Measurements from ENCODE around the gene ABCC4.
"Not testable (repeated sequence)": the region's sequence is repeated elsewhere in the genome, so short reads cannot be mapped to it uniquely, and the experiment has no call there.

ABCC4 gene

GRCh38 chr13:95226050-95226449 is 75.2 kb downstream of the ABCC4 start:
- no peak for DNase-seq

DNA sequence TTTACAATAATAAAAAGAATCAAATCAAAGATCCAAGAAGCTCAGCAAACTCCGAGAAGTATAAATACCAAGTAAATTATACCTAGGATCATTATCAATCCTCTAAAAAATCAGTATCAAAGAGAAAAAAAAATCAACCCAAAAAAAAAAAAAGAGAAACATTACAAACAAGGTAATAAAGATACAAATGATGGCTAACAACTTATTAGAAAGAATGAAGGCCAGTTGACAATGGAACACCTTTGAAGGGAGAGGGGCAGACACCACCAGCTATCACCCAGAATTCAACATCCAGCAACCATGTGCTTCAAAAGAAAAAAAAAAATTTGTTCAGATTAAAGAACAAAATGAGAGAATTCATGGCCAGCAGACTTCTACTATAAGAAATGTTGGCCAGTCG is 77.2 kb downstream of the ABCC4 start:
- no peak for DNase-seq

DNA sequence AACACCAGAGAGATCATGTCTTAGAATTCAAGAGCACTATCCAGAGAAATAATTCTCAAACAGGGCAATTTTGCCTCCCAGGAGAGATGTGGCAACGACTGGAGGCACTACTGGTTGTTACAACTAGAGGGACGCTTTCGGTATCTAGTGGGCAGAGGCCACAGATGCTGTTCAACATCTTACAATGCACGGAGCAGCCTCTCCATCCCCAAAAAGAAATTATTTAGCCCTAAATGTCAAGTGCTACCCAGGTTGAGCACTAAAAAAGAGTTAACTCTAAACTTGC is 78.6 kb downstream of the ABCC4 start:
- DNase-seq: no peak

DNA sequence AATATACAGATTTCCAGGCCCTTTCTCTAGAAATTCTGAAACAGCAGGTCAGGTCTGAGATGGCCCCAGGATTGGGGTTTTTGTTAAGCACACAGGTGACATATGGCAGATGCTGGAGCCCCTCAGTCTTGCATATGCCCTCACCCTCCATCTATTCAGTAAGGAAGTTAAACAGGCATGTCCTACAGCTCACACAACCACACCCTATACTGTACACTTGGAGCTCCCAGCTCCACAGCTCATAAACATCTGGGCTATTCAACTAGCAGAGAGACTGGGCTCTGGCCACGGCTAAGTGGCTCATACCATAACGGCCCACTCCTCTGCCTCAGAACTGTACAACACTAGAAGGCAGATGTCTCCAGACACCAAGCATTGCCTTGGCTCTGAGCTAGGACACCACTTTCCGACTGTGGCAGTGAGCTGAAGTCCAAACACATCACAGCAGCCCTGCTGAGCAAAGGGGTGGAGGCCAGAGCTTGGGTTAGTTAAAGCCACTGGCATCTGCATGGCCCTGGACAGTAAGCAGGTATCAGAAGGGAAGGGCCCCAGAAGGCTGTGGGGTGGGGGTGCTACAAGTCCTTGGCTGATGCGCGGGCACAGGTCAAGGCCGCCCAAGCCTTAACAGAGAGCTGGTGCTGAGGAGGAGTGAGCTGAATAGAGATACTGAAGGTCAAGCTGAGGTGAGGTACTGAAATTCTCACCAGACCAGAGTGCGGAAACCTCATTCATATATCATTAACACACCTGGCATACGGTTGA is 79.1 kb downstream of the ABCC4 start:
- no peak for DNase-seq

GRCh38 chr13:95220611-95221010 is 80.6 kb downstream of the ABCC4 start:
- DNase-seq: no peak

DNA sequence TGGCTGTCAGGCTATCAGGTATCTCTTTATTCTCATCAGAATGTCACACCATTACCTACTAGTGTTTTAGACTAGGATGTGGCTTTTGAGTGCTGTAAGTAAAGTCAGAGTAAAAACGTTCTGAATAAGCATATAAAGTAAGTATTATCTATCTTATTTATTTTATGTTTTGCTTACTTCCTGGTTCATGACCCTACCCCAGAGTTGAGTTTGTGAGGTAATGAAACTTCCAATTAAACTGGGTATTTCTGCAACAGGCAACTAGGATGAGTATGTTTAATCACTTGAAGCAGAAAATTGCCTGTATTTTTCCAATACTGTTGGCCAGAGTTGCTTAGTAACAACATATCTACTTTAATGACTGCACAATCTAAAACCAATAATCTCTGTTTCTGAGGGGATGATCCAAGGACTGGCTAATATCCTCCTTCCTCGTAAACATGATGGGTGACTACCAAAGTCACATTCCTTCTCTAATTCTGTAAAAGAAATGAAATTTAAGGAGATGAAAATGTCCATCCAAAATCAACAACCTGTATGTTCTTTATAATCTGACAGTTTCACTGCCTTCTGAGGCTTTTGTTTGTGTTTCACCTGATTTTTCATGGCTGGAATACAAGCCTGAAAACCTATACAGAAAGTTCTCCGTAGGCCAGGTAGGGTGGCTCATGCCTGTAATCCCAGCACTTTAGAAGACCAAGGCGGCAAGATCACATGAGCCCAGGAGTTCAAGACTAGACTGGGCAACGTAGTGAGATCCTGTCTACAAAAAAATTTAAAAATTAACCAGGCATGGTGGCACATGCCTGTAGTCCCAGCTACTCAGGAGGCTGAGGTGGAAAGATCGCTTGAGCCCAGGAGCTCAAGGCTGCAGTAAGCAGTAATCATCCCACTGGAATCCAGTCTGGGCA is 83.1 kb downstream of the ABCC4 start:
- no peak for DNase-seq

DNA sequence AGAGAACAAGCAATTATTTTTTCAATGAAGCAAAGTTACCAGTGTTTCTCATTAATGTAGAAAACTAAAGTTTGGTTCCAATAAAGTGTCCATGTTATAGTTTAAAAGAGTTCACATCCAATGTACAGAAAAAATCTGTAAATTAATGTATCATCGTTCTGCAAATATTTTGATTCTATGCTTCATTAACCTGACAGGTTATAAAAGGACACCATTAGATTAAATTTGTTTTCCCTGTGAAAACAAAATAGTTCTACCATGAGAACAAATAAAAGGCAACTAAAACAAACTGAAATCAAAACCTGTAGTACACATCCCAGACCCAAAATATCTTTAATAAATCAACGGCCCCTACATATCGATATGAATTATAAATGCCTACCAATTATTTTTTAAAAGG is 85.1 kb downstream of the ABCC4 start:
- DNase-seq: no peak

DNA sequence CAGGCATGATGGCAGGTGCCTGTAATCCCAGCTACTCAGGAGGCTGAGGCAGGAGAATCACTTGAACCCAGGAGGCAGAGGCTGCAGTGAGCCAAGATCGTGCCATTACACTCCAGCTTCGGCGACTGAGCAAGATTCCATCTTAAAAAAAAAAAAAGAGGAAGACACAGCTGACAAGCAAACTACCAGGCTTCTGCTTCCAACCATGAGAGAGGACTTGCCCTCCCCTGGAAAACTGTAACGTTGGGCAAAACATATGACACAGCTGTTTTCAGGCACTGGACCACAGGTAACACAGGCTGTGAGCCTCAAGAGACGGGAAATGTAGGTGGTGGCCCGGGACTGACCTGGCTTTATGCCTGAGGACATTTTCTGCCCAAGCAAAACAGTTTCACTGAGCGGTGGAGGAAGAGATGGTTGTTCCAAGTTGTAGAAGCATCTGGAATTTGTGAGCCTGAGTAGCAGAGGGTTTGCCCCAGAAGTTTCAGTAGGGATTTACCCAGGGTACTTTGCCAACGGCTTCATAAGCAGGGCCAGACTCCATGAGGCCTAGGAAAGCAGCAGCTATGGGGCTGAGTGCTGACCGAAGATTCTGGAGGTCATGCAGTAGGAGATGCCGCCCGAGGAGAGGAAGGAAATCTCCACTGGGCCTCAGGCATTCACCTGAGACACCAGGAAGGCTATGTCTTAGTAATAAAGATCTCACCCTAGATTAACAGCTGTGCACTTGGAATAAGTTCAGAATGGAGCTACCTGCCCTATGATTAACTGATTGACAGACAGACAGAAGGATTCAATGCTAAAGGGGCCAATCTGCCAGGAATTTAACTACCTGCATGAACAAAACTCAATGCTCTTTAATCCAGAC is 88.0 kb downstream of the ABCC4 start:
- DNase-seq: no peak

DNA sequence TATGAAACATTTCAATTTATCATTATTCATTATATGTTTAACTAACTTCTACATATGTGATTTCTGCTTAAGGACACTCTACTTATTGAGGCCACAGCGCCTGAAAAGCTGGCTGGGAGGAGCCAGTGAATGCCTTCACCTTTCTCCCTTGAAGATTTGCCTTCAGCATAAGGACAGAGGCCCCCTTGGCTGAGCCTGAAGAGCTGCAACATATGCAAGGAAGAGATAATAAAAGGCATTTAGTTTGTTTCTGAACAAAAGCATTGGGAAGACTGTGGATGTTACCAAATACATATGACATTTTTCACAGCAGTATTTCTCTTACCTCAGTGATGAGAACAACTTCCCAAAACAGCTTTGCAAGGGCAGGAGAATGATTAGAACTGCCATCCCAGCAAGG is 92.1 kb downstream of the ABCC4 start:
- DNase-seq: no peak

- no peak for DNase-seq
Measured at GRCh38 chr13:95207769-95208366, 93.4 kb downstream of the ABCC4 start.

DNA sequence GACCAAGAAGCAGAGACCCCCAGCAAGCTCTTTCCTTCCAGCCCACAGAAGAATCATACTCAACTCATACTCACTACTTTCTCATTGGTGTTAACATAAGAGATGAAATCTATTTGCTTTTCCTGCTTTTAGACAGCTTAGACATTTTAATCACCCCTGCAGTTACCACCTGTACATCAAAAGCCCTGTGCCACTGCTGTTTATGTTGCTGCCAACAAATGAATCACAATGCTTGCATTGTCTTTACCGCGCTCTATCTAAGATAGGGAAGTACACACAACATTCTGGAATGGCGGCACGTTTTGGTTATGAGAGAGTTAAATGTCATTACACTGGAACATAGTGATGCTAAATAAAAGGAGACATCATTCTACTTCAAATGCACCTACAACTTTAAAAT is 95.1 kb downstream of the ABCC4 start:
- DNase-seq: no peak

DNA sequence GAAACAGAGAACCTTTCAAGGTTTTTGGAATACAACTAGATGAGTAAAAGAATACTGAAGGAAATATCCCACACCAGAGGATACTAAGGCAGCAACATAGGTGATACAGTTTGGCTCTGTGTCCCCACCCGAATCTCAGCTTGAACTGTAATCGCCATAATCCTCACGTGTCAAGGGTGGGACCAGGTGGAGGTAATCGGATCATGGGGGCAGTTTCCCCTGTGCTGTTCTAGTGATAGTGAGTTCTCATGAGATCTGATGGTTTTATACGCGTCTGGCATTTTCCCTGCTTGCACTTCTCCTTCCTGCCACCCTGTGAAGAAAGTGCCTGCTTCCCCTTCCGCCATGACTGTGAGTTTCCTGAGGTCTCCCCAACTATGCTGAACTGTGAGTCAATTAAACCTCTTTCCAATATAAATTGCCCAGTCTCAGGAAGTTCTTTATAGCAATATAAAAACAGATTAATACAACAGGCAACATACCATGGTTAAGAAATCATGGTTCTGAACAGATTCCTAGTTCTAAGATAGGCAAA is 97.0 kb downstream of the ABCC4 start:
- DNase-seq: no peak

DNA sequence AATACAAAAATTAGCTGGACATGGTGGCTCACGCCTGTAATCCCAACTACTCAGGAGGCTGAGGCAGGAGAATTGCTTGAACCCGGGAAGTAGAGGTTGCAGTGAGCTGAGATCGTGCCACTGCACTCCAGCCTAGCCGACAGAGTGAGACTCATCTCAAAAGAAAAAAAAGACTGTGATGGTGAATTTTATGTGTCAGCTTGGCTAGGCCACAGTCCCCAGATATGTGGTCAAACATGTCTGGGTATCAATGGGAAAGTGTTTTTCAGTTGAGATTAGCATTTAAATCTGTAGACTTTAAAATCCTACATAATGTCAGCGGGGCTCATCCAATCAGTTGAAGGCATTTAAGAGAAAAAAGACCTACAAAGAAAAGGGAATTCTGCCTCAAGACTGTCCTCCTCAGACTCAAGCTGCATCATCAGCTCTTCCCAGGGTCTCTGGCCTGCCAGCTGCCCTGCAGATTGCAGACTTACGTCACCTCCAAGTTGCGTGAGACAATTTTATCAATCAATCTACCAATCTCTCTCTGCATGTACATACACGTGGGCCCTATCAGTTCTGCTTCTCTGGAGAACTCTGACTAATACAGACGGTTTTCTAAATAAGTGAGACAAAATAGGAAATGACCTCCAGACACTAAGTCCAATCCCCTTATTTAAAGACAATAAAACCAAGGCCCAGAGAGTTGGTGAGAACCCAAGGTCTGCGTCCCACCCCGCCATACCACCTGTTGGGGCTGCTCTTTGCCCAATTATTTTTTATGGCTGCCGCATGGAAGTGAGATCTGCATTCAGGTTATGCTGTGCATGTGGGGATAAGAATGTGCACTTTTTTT is 99.2 kb downstream of the ABCC4 start:
- DNase-seq: no peak

DNA sequence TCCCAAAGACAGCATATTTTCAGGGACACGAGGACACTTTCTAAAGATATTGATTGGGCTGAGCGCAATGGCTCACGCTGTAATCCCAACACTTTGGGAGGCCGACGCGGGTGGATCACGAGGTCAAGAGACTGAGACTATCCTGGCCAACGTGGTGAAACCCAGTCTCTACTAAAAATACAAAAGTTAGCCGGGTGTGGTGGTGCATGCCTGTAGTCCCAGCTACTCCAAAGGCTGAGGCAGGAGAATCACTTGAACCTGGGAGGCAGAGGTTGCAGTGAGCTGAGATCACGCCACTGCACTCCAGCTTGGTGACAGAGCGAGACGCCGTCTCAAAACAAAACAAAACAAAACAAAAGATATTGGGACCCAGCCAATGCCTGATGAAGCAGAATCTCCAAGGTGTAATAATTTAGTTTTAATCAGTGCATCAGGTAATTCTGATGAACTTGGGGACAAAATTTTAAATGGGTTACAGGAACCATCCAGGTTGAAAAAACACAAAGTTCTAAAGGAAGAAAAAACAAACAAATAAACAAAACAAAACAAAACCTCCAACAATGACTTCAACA is 100.8 kb downstream of the ABCC4 start:
- not testable (repeated sequence) for DNase-seq

- DNase-seq: no peak
Measured at GRCh38 chr13:95199896-95200295, 101.4 kb downstream of the ABCC4 start.

GRCh38 chr13:95198606-95199005 is 102.6 kb downstream of the ABCC4 start:
- not testable (repeated sequence) for DNase-seq

DNA sequence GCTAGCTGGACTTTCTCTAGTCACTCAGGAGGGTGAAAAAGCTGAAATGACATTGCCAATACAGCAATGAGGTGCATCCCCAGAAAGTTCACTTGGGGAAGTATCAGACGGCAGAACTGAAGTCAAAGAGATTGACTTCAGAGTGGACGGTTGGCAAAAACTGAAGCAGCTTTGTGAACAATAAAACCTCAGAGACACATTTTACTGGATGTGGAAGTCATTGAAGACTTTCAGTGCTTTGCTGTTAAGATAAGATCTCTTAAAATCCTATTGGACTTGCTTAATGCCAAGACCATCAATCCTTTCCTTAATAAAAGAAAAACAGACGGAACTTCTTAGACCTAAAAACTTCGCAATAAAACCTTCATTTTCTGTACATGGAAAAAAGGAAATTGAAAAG is 103.7 kb downstream of the ABCC4 start:
- DNase-seq: no peak

- no peak for DNase-seq
Measured at GRCh38 chr13:95195146-95195545, 106.1 kb downstream of the ABCC4 start.

DNA sequence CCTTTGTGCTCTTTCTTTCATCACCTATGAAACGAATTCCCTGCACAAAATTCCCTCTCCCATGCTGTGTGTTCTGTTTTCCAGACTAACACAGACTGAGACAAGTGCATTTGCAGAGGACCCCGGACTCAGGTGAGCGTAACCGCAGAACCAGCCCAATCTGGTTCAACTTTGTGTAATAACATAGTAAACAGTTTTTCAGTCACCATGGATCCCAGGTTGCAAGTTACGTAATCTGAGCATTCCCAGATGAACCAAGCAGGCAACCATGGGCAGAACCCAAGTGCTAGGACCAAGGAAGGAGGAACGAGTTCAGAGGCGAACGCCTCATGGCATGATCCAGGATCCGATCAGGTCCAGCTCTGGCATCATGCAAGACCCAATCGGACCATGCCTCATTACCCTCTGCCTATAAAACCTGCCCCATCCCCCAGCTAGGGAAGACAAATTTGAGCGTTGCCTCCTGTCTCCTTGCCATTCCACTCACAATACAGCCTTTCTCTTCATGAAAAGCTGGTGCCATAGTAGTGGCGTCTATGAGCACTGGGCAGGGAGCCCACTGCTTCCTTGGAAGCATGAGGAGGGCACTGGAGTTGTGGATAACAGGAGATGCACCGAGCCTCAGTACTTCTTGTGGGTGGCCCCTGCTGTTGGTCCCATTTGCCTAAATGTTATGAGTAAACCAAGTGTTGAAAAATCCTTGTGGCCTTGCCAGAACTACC is 107.6 kb downstream of the ABCC4 start:
- DNase-seq: no peak

- no peak for DNase-seq
Measured at GRCh38 chr13:95192998-95193397, 108.3 kb downstream of the ABCC4 start.

GRCh38 chr13:95192564-95192945 is 108.7 kb downstream of the ABCC4 start:
- DNase-seq: not testable (repeated sequence)

Data from activated T-cell treated with anti-CD3 and anti-CD28 coated beads, Interleukin-2, amount 50 U/mL, for 1 hour (primary cell).